ENCODE measurements around the gene LCOR. TPM values are rescaled to one million over a fixed set of nuclear protein-coding genes. Genes with fewer than 3 reads are reported as not detected.

The LCOR gene
- total RNA-seq, 4 donors from 2014 or later = 19.8 to 25.1 (median 21.7) TPM

DNA sequence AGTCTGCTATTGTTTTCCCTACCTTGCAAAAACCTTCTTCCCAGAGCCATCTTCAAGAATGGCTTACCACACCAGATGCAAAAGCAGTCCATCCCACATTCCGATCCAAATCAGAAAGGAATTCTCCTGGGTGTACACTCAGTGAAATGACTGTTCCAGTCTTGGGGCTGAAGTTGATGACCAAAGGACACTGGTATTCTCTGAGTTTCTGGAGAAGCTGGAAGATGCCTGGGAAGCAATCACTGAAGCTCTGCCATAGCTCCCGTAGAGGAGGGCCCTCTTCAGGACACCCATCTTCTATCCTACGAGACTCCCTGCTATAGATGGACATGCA is 155.7 kb downstream of the LCOR start:
- Histone ChIP-seq H3K27me3 (no peaks in the 10 kb centered on the region), H3K4me3 (no peak overlapping the region), H3K27ac (no peak overlapping the region), H3K9me3 (no peaks in the 10 kb centered on the region), H3K4me1 (peaks cover 0 to 4% (median 2%) of the 10 kb centered on the region in 4 donors), H3K36me3 (no peaks in the 10 kb centered on the region)
- TF ChIP-seq POLR2A (IDR thresholded peaks at IDR 0.05) = no peak
- TF ChIP-seq, protein P1, sequence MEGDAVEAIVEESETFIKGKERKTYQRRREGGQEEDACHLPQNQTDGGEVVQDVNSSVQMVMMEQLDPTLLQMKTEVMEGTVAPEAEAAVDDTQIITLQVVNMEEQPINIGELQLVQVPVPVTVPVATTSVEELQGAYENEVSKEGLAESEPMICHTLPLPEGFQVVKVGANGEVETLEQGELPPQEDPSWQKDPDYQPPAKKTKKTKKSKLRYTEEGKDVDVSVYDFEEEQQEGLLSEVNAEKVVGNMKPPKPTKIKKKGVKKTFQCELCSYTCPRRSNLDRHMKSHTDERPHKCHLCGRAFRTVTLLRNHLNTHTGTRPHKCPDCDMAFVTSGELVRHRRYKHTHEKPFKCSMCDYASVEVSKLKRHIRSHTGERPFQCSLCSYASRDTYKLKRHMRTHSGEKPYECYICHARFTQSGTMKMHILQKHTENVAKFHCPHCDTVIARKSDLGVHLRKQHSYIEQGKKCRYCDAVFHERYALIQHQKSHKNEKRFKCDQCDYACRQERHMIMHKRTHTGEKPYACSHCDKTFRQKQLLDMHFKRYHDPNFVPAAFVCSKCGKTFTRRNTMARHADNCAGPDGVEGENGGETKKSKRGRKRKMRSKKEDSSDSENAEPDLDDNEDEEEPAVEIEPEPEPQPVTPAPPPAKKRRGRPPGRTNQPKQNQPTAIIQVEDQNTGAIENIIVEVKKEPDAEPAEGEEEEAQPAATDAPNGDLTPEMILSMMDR (IDR thresholded peaks at IDR 0.05) = no peak
- no peak for TF ChIP-seq EP300 (IDR thresholded peaks at IDR 0.05)
- WGBS, 2 donors = 91 to 95% methylated on average over 3 of the region's 3 CpGs
- no peak for DNase-seq (ENCODE audit: low spot score in 2 of 2)

DNA sequence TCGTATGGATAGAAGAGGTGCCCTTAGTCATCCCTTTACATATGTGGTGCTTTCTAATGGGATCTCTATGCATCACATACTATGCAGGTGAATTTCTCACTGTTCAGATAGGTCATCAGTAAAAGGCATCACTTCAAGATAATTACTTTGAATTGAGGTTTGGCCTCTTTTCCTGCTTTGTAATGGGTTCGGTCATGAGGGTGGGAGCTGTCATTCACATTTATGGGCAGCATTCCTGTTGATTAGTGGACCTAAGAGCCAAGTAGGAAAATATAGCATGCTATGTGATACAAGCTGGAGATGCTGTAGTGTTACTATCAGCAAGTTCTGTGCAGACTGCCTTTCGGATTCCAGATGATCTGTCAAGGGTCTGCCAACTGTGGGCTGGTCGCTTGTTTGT is 156.3 kb downstream of the LCOR start:
- WGBS, 2 donors = 84 to 85% methylated on average over 4 of the region's 4 CpGs
- TF ChIP-seq, protein P1 (IDR thresholded peaks at IDR 0.05) = no peak
- TF ChIP-seq EP300 (IDR thresholded peaks at IDR 0.05) = no peak
- no peak for TF ChIP-seq POLR2A (IDR thresholded peaks at IDR 0.05)

DNA sequence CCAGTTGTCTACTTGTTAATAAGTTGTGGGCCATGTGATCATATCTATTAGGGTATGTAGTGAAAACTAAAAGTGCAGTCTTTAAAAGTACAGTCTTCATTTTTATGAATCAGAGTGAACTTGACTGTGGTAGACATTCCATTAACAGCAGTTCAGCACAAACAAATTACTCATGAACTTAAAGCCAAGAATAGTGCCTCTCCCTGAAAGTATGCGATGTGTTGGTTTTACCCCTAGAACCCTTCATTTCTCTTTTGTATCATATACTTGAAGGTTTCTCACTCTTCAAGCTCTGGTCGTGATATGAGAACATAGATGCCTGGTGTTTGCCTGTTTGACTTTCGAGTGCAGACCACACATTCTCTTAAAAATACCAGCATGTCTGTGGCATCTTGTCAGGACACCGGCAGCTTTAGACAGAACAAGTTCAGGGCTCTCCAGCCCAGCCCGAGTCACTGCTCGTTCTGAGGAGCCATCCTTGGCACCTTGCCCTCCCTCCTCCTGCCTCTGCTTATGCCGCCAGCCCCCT is 159.3 kb downstream of the LCOR start:
- peaks cover 0 to 6% (median 2%) of the 10 kb centered on the region in 4 donors for H3K4me1 ChIP-seq
- H3K36me3 ChIP-seq = no peaks in the 10 kb centered on the region
- no peaks in the 10 kb centered on the region for H3K9me3 ChIP-seq
- no peaks in the 10 kb centered on the region for H3K27me3 ChIP-seq
- DNase-seq (ENCODE audit: low spot score in 2 of 2) = no peak
- no peak overlapping the region for H3K4me3 ChIP-seq
- H3K27ac ChIP-seq = no peak overlapping the region
- 46 to 54% methylated on average over 7 of the region's 7 CpGs for WGBS, 2 donors
- TF ChIP-seq EP300 (IDR thresholded peaks at IDR 0.05) (no peak), POLR2A (IDR thresholded peaks at IDR 0.05) (no peak)
- TF ChIP-seq, protein P1 (IDR thresholded peaks at IDR 0.05) = no peak

More for the DNA sequence above, 156.3 kb downstream of the LCOR start:
- H3K27me3 ChIP-seq = no peaks in the 10 kb centered on the region
- H3K36me3 ChIP-seq = no peaks in the 10 kb centered on the region
- no peak overlapping the region for H3K4me3 ChIP-seq
- H3K4me1 ChIP-seq = peaks cover 0 to 4% (median 2%) of the 10 kb centered on the region in 4 donors
- no peaks in the 10 kb centered on the region for H3K9me3 ChIP-seq
- H3K27ac ChIP-seq = no peak overlapping the region
- DNase-seq (ENCODE audit: low spot score in 2 of 2) = no peak

DNA sequence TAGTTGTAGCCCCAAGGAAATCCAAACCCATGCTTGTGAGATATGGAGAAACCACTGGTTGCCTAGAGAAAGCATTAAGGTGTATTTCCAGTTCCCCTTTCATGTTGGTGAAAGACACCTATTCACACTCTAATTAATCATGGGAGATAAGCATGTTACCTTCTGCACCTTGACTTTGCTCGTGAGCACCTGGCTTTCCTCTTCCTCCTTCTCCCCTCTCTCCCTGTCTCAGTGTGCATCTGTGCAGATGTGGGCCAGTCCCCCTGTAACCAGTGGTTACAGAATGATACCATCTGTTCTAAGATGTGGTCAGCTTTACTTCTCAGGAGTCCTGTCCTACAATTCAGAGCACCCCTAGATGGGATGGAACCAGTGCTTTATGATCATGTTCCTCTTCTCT is 160.6 kb downstream of the LCOR start:
- no peaks in the 10 kb centered on the region for H3K9me3 ChIP-seq
- peaks cover 0 to 11% (median 2%) of the 10 kb centered on the region in 4 donors for H3K4me1 ChIP-seq
- TF ChIP-seq POLR2A (IDR thresholded peaks at IDR 0.05) = no peak
- TF ChIP-seq, protein P1 (IDR thresholded peaks at IDR 0.05) = no peak
- no peak for TF ChIP-seq EP300 (IDR thresholded peaks at IDR 0.05)
- H3K27me3 ChIP-seq = no peaks in the 10 kb centered on the region
- H3K36me3 ChIP-seq = no peaks in the 10 kb centered on the region
- 80 to 82% methylated on average over 1 of the region's 1 CpG for WGBS, 2 donors
- DNase-seq (ENCODE audit: low spot score in 2 of 2) = no peak
- no peak overlapping the region for H3K4me3 ChIP-seq
- H3K27ac ChIP-seq = no peak overlapping the region

DNA sequence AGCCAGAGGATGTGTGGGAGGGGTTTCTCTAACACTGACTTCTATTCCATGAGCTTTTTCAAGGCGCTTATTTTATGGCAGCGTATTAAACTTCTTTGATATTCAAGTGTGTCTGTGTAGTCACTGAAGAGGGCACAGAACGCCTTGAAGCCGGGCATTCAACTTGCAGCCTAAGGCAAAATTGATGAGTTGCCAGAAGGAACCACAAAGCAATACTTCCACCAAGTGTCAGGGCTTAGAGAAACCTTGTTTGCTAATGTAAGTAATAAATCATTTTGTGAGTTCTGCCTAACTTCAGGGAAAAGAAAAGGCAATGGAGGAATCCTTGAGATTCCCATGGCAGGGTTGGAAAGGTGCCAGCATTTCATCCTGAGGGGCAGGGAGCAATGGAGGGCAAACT is 163.8 kb downstream of the LCOR start:
- H3K4me3 ChIP-seq = no peak overlapping the region
- peaks cover 0 to 11% (median 2%) of the 10 kb centered on the region in 4 donors for H3K4me1 ChIP-seq
- DNase-seq (ENCODE audit: low spot score in 2 of 2) = no peak
- H3K27ac ChIP-seq = no peak overlapping the region
- WGBS, 2 donors = 39 to 48% methylated on average over 4 of the region's 4 CpGs
- no peaks in the 10 kb centered on the region for H3K36me3 ChIP-seq
- H3K9me3 ChIP-seq = no peaks in the 10 kb centered on the region
- no peak for TF ChIP-seq EP300 (IDR thresholded peaks at IDR 0.05)
- no peaks in the 10 kb centered on the region for H3K27me3 ChIP-seq
